Thoracic aorta (tissue), 2 donors: ENCODE data around the gene APAF1. TPM values are rescaled to one million over a fixed set of nuclear protein-coding genes. Genes with fewer than 3 reads are reported as not detected.

Experiments used
- ATAC-seq: fragments of 150-250 bp; one replicate; pipeline ENCODE4 v1.8.0; 2017; ENCODE audit warnings: low read depth; ENCODE audit not compliant: insufficient number of reproducible peaks, low FRiP score
- DNase-seq: peaks from one replicate; pipeline ENCODE4 v3.0.0-alpha.2; 2020; ENCODE audit warnings: low spot score
- H3K27ac ChIP-seq, 2 donors: fragments of 200-600 bp; sonication (generic); 1 replicate in 1 of 2; 2 replicates in 1 of 2; pipeline ENCODE4 v1.5.1; 2016; ENCODE audit warnings: mild to moderate bottlenecking in 2 of 2, moderate library complexity in 2 of 2
- H3K27me3 ChIP-seq: fragments of 200-600 bp; sonication (generic); replicated peaks from 2 replicates; pipeline ENCODE4 v1.6.0; 2016; ENCODE audit warnings: mild to moderate bottlenecking; ENCODE audit not compliant: insufficient read depth
- H3K36me3 ChIP-seq: fragments of 200-600 bp; sonication (generic); one replicate; pipeline ENCODE4 v1.5.1; 2016
- H3K4me1 ChIP-seq, 2 donors: fragments of 200-600 bp; sonication (generic); 1 replicate in 1 of 2; 2 replicates in 1 of 2; pipeline versions ENCODE4 v1.5.1 to v1.6.0; 2016; ENCODE audit warnings: low read depth in 2 of 2, mild to moderate bottlenecking in 1 of 2; ENCODE audit not compliant: control insufficient read depth in 1 of 2
- H3K4me3 ChIP-seq: fragments of 200-600 bp; sonication (generic); 2 replicates; pipeline ENCODE4 v1.5.1; 2016; ENCODE audit warnings: mild to moderate bottlenecking
- H3K9me3 ChIP-seq: fragments of 200-600 bp; sonication (generic); 2 replicates; pipeline ENCODE4 v1.5.1; 2016
- total RNA-seq, 2 donors: library from RNA; depleted of rRNA; stranded (reverse); fragments of >200 nt; gene quantifications; one replicate each; pipeline versions ENCODE4 v1.1.0 to v1.2.3, GENCODE V29; 2016
- TF ChIP-seq, protein P1 (sequence below): fragments of 200-600 bp; sonication (generic); IDR thresholded peaks from one replicate; pipeline ENCODE4 v1.5.1; 2019; ENCODE audit warnings: antibody characterized with exemption

The APAF1 gene
- total RNA-seq, 2 donors from 2014 or later, result 16.0 to 19.8 TPM

DNA sequence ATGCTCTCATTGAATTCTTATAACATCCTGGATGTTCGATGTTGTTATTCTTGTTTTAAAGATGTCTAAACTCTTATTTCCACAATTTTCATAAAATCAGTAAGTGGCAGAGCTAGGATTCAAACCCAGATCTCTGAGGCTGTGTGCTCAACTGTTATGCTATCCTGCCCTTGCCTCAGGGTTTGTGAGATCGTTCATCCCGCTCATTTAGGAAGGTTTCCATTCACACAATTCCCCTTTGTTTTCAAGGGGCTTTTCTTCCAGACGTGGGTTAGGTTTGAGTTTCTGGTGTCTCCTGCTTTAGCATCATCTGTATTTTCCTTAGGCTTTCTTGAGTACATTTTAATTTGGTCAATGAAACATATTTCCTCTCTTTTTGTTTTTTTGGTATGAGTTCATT is 69.3 kb downstream of the APAF1 start:
- TF ChIP-seq, protein P1, sequence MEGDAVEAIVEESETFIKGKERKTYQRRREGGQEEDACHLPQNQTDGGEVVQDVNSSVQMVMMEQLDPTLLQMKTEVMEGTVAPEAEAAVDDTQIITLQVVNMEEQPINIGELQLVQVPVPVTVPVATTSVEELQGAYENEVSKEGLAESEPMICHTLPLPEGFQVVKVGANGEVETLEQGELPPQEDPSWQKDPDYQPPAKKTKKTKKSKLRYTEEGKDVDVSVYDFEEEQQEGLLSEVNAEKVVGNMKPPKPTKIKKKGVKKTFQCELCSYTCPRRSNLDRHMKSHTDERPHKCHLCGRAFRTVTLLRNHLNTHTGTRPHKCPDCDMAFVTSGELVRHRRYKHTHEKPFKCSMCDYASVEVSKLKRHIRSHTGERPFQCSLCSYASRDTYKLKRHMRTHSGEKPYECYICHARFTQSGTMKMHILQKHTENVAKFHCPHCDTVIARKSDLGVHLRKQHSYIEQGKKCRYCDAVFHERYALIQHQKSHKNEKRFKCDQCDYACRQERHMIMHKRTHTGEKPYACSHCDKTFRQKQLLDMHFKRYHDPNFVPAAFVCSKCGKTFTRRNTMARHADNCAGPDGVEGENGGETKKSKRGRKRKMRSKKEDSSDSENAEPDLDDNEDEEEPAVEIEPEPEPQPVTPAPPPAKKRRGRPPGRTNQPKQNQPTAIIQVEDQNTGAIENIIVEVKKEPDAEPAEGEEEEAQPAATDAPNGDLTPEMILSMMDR, result no peak
- ATAC-seq, result no peak
- H3K36me3 ChIP-seq, result peaks cover 8% of the 10 kb centered on the region

GRCh38 chr12:98719515-98720504 is 74.7 kb downstream of the APAF1 start:
- Histone ChIP-seq H3K27me3 (no peaks in the 10 kb centered on the region), H3K36me3 (peaks cover 3% of the 10 kb centered on the region), H3K4me3 (no peak overlapping the region), H3K4me1 (peaks cover 0 to 5% of the 10 kb centered on the region in 2 donors), H3K9me3 (no peaks in the 10 kb centered on the region), H3K27ac (no peak overlapping the region)
- ATAC-seq, result no peak
- TF ChIP-seq, protein P1, result no peak
- no peak for DNase-seq

More for the DNA sequence above, 69.3 kb downstream of the APAF1 start:
- Histone ChIP-seq H3K9me3 (no peaks in the 10 kb centered on the region), H3K4me1 (no peaks in the 10 kb centered on the region), H3K4me3 (no peak overlapping the region), H3K27me3 (no peaks in the 10 kb centered on the region), H3K27ac (no peak overlapping the region)
- DNase-seq, result no peak

DNA sequence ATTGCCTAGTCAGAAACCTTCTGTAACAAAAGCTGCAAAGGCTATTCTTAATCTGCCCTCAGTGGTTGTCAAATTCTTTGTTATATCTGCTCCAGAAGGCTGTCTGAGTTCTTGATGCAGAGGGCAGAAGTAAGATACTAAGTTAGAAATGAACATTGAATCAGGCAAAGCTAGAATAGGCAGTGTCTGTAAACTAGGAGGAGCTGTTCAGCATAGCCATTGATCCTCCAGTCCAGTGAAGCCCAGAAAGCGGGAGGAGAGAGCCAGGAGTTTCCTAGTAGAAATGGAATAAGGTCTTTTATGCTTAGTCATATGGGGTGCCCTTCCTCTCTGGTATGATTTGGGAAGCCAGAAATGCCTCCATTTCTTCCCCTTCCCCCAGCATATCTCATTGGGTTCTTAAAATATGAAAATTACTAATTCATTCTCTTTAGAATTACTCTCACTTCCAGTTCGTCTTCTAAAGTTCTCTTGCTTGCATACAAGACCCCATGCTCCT is 76.2 kb downstream of the APAF1 start:
- no peak overlapping the region for H3K4me3 ChIP-seq
- H3K27me3 ChIP-seq, result no peaks in the 10 kb centered on the region
- TF ChIP-seq, protein P1, result no peak
- H3K36me3 ChIP-seq, result peaks cover 3% of the 10 kb centered on the region
- DNase-seq (no peak), ATAC-seq (no peak)
- no peak overlapping the region for H3K27ac ChIP-seq
- H3K9me3 ChIP-seq, result no peaks in the 10 kb centered on the region
- peaks cover 0 to 5% of the 10 kb centered on the region in 2 donors for H3K4me1 ChIP-seq

DNA sequence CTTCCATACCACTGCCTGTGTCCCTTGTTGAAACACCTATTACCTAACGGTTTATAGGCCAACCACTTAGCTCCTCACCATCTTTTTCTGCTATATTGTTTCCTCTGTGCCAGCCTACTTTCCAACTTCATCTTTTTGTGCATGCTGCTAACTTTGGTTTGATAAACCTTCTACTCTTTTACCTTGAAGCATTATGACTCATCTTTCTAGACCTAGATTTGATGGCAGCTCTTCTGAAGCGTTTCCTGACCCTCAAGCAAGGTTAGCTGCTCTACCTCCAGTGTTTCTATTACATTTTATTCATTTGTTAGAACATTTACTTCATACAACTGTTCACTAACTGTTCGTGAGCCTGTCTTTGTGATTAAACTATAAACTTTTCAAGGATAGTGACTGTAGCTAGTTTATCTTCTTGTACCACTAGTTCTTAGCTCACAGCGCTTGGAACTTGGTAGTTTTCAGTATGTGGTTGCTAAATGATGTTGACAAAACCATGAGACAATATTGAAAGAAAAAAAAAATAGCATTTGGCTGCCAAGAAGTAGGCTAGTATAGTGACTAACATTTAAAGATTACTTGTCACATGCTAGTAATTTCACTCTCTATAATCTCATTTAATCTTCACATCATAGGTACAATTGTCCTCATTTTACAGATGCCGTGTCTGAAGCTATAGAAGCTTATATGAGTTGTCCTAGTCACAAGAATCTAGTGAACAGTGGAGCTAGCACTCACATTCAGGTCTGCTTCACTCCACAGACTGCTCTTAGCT is 79.5 kb downstream of the APAF1 start:
- Histone ChIP-seq H3K27ac (no peak overlapping the region), H3K9me3 (no peaks in the 10 kb centered on the region), H3K36me3 (peaks cover 8% of the 10 kb centered on the region), H3K4me3 (no peak overlapping the region), H3K4me1 (peaks cover 0 to 5% of the 10 kb centered on the region in 2 donors), H3K27me3 (no peaks in the 10 kb centered on the region)
- no peak for ATAC-seq
- TF ChIP-seq, protein P1, result no peak
- DNase-seq, result no peak
